ENCODE results near the gene SOX13. TPM values are rescaled to one million over a fixed set of nuclear protein-coding genes. Genes with fewer than 3 reads are reported as not detected.

The SOX13 gene
- total and polyA plus RNA-seq, 9 of the 15 experiments (the other 6 are each of a cell fraction or from before 2014, with no cell fraction given), result 0.03 to 0.35 (median 0.06) TPM; not detected in 5

DNA sequence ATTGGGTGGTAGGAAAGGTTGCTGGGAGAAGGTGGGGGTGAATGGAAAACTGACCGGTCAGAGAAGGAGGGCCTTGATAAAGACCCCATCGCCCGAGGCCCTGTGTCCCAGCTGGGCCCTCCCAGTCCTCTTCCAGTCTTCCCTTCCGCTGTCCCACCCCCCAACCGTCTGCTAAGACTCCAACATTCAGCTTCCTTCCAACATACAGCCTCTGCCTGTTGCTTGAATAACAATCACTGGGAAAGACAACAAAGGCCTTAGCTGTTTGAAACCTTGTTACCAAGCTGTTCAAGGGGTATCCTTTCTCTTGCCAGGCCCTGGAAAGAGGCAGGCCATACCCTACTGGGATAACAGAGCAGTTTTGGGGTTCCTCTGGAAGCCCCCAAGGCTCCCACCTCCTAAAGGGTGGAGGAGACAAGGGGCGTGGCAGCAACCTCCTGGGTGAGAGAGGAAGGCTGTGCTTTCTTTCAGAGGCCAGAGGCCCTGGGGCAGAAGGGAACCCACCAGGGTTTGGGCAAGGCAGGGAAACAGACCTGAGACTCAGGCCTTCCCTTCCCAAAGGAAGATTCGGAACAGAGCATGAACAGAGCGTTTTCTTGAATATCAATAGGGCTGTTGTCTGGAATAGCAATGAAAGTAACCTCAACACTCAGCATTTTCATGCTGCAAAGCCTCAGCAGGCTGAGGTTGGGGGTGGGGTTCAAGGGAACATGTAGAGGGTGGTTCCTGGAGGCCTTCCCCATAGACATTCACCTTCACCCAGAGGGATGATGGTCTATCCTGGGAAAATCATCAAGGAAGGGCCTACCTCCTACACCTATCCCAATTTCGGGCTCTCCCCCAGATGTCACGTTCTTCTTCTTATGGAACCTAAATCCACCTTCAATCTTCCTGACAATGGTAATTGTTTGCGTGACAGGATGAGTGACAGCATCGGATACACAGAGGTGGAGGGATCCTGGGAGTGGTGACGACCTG lies 74.8 kb downstream of the SOX13 start:
- H3K27me3 ChIP-seq (ENCODE audit: control insufficient read depth in 2 of 2, insufficient read depth in 2 of 2, low read length in 2 of 2), result peaks cover 20 to 48% of the 10 kb centered on the region in 2 experiments
- H3K27ac ChIP-seq (ENCODE audit: extremely low read depth, low read depth, low read length), result no peak overlapping the region
- H3K4me3 ChIP-seq, result no peak overlapping the region
- no peak for FAIRE-seq
- H3K9ac ChIP-seq (ENCODE audit: insufficient read depth in 1 of 2, low read depth in 2 of 2, low read length in 2 of 2), result no peak overlapping the region
- ChIA-PET CTCF (ENCODE audit: low intra/inter-chr PET ratio) (no interaction called here), POLR2A (no interaction called here)
- under 1% methylated on average over 13 of the region's 13 CpGs for WGBS (ENCODE audit: insufficient coverage, low coverage, missing lambda C conversion rate)
- in situ Hi-C loops (cut with MboI) (no loop called here), intact Hi-C loops (cut with micrococcal nuclease) (no loop called here)
- H3K4me1 ChIP-seq (replicated peaks in 1 of 2; ENCODE audit: control insufficient read depth in 2 of 2, insufficient read depth in 2 of 2, low read length in 2 of 2), result peaks cover 0 to 21% of the 10 kb centered on the region in 2 experiments; a peak in 2 of 5 replicates
- DNase-seq (ENCODE audit: extremely low read depth in 1 of 4, low spot score in 3 of 4), result no peak
- TF ChIP-seq HNRNPH1 (optimal IDR thresholded peaks at IDR 0.05; ENCODE audit: low read depth, low read length) (no peak), STAT5B (CRISPR knock-in tag; IDR thresholded peaks at IDR 0.05) (no peak), PHTF2 (CRISPR knock-in tag; IDR thresholded peaks at IDR 0.05) (no peak), ZNF174 (CRISPR knock-in tag; IDR thresholded peaks at IDR 0.05) (no peak), HDAC6 (IDR thresholded peaks at IDR 0.05; ENCODE audit: low read depth, low read length) (no peak), HSF4 (CRISPR knock-in tag; IDR thresholded peaks at IDR 0.05; ENCODE audit: borderline replicate concordance) (no peak), FOXK2 (conservative IDR thresholded peaks at IDR 0.05 in 1 of 2, IDR thresholded peaks at IDR 0.05 in 1 of 2; ENCODE audit: low read depth in 2 of 2) (no peak), CHD2 (IDR thresholded peaks at IDR 0.05; ENCODE audit: low read depth, low read length) (no peak), XRCC4 (IDR thresholded peaks at IDR 0.05; ENCODE audit: extremely low read depth, insufficient read depth, insufficient read length) (no peak), NCOA2 (IDR thresholded peaks at IDR 0.05; ENCODE audit: partially characterized antibody in 2 of 2) (no peak), CCNT2 (IDR thresholded peaks at IDR 0.05; ENCODE audit: borderline replicate concordance, extremely low read depth, insufficient read length, low read depth, low read length) (no peak), RCOR1 (IDR thresholded peaks at IDR 0.05; ENCODE audit: borderline replicate concordance in 1 of 2, low read depth in 2 of 2, low read length in 2 of 2) (no peak)
- TF ChIP-seq, protein P1, sequence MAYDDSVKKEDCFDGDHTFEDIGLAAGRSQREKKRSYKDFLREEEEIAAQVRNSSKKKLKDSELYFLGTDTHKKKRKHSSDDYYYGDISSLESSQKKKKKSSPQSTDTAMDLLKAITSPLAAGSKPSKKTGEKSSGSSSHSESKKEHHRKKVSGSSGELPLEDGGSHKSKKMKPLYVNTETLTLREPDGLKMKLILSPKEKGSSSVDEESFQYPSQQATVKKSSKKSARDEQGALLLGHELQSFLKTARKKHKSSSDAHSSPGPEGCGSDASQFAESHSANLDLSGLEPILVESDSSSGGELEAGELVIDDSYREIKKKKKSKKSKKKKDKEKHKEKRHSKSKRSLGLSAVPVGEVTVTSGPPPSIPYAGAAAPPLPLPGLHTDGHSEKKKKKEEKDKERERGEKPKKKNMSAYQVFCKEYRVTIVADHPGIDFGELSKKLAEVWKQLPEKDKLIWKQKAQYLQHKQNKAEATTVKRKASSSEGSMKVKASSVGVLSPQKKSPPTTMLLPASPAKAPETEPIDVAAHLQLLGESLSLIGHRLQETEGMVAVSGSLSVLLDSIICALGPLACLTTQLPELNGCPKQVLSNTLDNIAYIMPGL (CRISPR knock-in tag; IDR thresholded peaks at IDR 0.05), result no peak
- TF ChIP-seq, protein P2, sequence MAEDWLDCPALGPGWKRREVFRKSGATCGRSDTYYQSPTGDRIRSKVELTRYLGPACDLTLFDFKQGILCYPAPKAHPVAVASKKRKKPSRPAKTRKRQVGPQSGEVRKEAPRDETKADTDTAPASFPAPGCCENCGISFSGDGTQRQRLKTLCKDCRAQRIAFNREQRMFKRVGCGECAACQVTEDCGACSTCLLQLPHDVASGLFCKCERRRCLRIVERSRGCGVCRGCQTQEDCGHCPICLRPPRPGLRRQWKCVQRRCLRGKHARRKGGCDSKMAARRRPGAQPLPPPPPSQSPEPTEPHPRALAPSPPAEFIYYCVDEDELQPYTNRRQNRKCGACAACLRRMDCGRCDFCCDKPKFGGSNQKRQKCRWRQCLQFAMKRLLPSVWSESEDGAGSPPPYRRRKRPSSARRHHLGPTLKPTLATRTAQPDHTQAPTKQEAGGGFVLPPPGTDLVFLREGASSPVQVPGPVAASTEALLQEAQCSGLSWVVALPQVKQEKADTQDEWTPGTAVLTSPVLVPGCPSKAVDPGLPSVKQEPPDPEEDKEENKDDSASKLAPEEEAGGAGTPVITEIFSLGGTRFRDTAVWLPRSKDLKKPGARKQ (CRISPR knock-in tag; IDR thresholded peaks at IDR 0.05), result no peak
- TF ChIP-seq, protein P3, sequence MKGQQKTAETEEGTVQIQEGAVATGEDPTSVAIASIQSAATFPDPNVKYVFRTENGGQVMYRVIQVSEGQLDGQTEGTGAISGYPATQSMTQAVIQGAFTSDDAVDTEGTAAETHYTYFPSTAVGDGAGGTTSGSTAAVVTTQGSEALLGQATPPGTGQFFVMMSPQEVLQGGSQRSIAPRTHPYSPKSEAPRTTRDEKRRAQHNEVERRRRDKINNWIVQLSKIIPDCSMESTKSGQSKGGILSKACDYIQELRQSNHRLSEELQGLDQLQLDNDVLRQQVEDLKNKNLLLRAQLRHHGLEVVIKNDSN (CRISPR knock-in tag; IDR thresholded peaks at IDR 0.05), result no peak
- TF ChIP-seq, protein P4, sequence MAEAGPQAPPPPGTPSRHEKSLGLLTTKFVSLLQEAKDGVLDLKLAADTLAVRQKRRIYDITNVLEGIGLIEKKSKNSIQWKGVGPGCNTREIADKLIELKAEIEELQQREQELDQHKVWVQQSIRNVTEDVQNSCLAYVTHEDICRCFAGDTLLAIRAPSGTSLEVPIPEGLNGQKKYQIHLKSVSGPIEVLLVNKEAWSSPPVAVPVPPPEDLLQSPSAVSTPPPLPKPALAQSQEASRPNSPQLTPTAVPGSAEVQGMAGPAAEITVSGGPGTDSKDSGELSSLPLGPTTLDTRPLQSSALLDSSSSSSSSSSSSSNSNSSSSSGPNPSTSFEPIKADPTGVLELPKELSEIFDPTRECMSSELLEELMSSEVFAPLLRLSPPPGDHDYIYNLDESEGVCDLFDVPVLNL (CRISPR knock-in tag; IDR thresholded peaks at IDR 0.05; ENCODE audit: low read depth), result no peak
- H3K9me3 ChIP-seq (replicated peaks; ENCODE audit: control insufficient read depth, insufficient read depth, low read depth, low read length), result no peaks in the 10 kb centered on the region
- no peaks in the 10 kb centered on the region for H3K36me3 ChIP-seq (ENCODE audit: control insufficient read depth, insufficient read depth, low read length)
- H4K20me1 ChIP-seq (replicated peaks; ENCODE audit: control insufficient read depth, insufficient read depth, low read length), result peaks cover 15% of the 10 kb centered on the region
- no peaks in the 10 kb centered on the region for H3K79me2 ChIP-seq (ENCODE audit: control insufficient read depth, insufficient read depth, low read length)
- H3K4me2 ChIP-seq (ENCODE audit: insufficient read depth, low read length), result no peak overlapping the region
- no peaks in the 10 kb centered on the region for H3K9me1 ChIP-seq (ENCODE audit: control insufficient read depth, insufficient read depth, low read length)
- no peak overlapping the region for H2AFZ ChIP-seq (ENCODE audit: low read depth, low read length)
- ATAC-seq, result no peak
- BruUV-seq (replicated peaks), result no TSS peak
